ENCODE results near the gene TAF6. TPM values are rescaled to one million over a fixed set of nuclear protein-coding genes. Genes with fewer than 3 reads are reported as not detected.

Gene TAF6
- total RNA-seq, 3 donors from 2014 or later, result 31.5 to 35.0 (median 34.4) TPM

GRCh38 chr7:100163871-100164270 lies 44.7 kb upstream of the TAF6 start:
- DNase-seq (ENCODE audit: low spot score in 2 of 2), result no peak
- H3K4me1 ChIP-seq, result no peaks in the 10 kb centered on the region
- TF ChIP-seq POLR2AphosphoS5 (IDR thresholded peaks at IDR 0.05) (no peak), CTCF (IDR thresholded peaks at IDR 0.05) (no peak), POLR2A (IDR thresholded peaks at IDR 0.05) (no peak)
- H3K9me3 ChIP-seq, result no peaks in the 10 kb centered on the region
- H3K36me3 ChIP-seq, result no peaks in the 10 kb centered on the region
- no peaks in the 10 kb centered on the region for H3K27me3 ChIP-seq
- H3K27ac ChIP-seq, result no peak overlapping the region
- no peak overlapping the region for H3K4me3 ChIP-seq
- intact Hi-C loops (cut with DNase I; ENCODE audit: low total_unique reads), result no loop called here

GRCh38 chr7:100163006-100163531 lies 43.9 kb upstream of the TAF6 start:
- intact Hi-C loops (cut with DNase I; ENCODE audit: low total_unique reads), result no loop called here
- Histone ChIP-seq H3K4me3 (no peak overlapping the region), H3K27me3 (no peaks in the 10 kb centered on the region), H3K9me3 (no peaks in the 10 kb centered on the region), H3K27ac (no peak overlapping the region), H3K36me3 (no peaks in the 10 kb centered on the region), H3K4me1 (no peaks in the 10 kb centered on the region)
- TF ChIP-seq CTCF (IDR thresholded peaks at IDR 0.05) (no peak), POLR2AphosphoS5 (IDR thresholded peaks at IDR 0.05) (no peak), POLR2A (IDR thresholded peaks at IDR 0.05) (no peak)
- DNase-seq (ENCODE audit: low spot score in 2 of 2), result no peak

GRCh38 chr7:100160067-100160466 lies 40.9 kb upstream of the TAF6 start:
- no peaks in the 10 kb centered on the region for H3K36me3 ChIP-seq
- H3K27ac ChIP-seq, result no peak overlapping the region
- peaks cover 6 to 12% of the 10 kb centered on the region in 2 donors for H3K4me1 ChIP-seq
- no peaks in the 10 kb centered on the region for H3K9me3 ChIP-seq
- no peak overlapping the region for H3K4me3 ChIP-seq
- DNase-seq (ENCODE audit: low spot score in 2 of 2), result no peak
- no peaks in the 10 kb centered on the region for H3K27me3 ChIP-seq
- intact Hi-C loops (cut with DNase I; ENCODE audit: low total_unique reads), result no loop called here
- TF ChIP-seq POLR2A (IDR thresholded peaks at IDR 0.05) (no peak), CTCF (IDR thresholded peaks at IDR 0.05) (no peak), POLR2AphosphoS5 (IDR thresholded peaks at IDR 0.05) (no peak)

GRCh38 chr7:100159099-100159623 lies 40.0 kb upstream of the TAF6 start:
- TF ChIP-seq CTCF (IDR thresholded peaks at IDR 0.05), result no peak
- TF ChIP-seq POLR2A (IDR thresholded peaks at IDR 0.05), result no peak
- no peak for TF ChIP-seq POLR2AphosphoS5 (IDR thresholded peaks at IDR 0.05)
- Histone ChIP-seq H3K9me3 (no peaks in the 10 kb centered on the region), H3K36me3 (no peaks in the 10 kb centered on the region), H3K27ac (peak overlapping the region; percentile 76 to 86), H3K4me1 (peaks cover 6 to 12% of the 10 kb centered on the region in 2 donors), H3K4me3 (peak overlapping the region; percentile 85 to 99 (median 85)), H3K27me3 (no peaks in the 10 kb centered on the region)
- intact Hi-C loops (cut with DNase I; ENCODE audit: low total_unique reads), result no loop called here
- no peak for DNase-seq (ENCODE audit: low spot score in 2 of 2)

GRCh38 chr7:100158229-100159098 lies 39.3 kb upstream of the TAF6 start, which contains the start of gene TRAPPC14:
Gene TRAPPC14 (minus strand): TSS chr7:100158723. CDS start chr7:100158499, 224 bp downstream.
- DNase-seq (ENCODE audit: low spot score in 2 of 2), result peak; percentile 83 to 88
- H3K4me3 ChIP-seq, result peak within 1 kb of the TSS; percentile 85 to 99 (median 85)
- intact Hi-C loops (cut with DNase I; ENCODE audit: low total_unique reads), result no loop called here
- no peaks in the 10 kb centered on the region for H3K27me3 ChIP-seq
- H3K4me1 ChIP-seq, result peaks cover 6 to 12% of the 10 kb centered on the region in 2 donors
- no peaks in the 10 kb centered on the region for H3K36me3 ChIP-seq
- no peaks in the 10 kb centered on the region for H3K9me3 ChIP-seq
- H3K27ac ChIP-seq, result peak within 1 kb of the TSS; percentile 76 to 86
- peak in 2 of 3 donors; percentile 26 to 41 for TF ChIP-seq POLR2AphosphoS5 (IDR thresholded peaks at IDR 0.05)
- TF ChIP-seq POLR2A (IDR thresholded peaks at IDR 0.05), result peak; percentile 26
- no peak for TF ChIP-seq CTCF (IDR thresholded peaks at IDR 0.05)

All from breast epithelium (tissue), 4 donors.